Activated CD8-positive, alpha-beta memory T cell treated with anti-CD3 and anti-CD28 coated beads for 36 hours (primary cell): ENCODE measurements around the gene NAA10. TPM values are rescaled to one million over a fixed set of nuclear protein-coding genes. Genes with fewer than 3 reads are reported as not detected.

ENCODE experiments used
- CTCF ChIA-PET: fragments of 350-600 bp; sonication (Branson Sonifier 250); formaldehyde crosslinking; loops from one replicate; lab custom pipeline; 2021; ENCODE audit warnings: antibody characterized with exemption; lab: Charles Lee
- POLR2A ChIA-PET: fragments of 350-600 bp; sonication (Branson Sonifier 250); formaldehyde crosslinking; loops from one replicate; lab custom pipeline; 2021; ENCODE audit warnings: antibody characterized with exemption; lab: Charles Lee
- total RNA-seq, 2 experiments: library from RNA; stranded (reverse); gene quantifications; one replicate each; pipeline ENCODE4 v1.2.3, GENCODE V29; 2021

NAA10 gene
- total RNA-seq, result 100 to 1,000 TPM; 166 to 167 TPM

- ChIA-PET POLR2A (interaction anchor here (0.8 to 1.4 kb wide), 2 partner anchors 8 to 37 kb away, joined by 3 to 4 read pairs; partner anchors contain the start of gene HCFC1), CTCF (no interaction called here)
Observed at GRCh38 chrX:153934762-153935325, at the start of gene NAA10. Gene NAA10 (minus strand): TSS chrX:153935037. CDS start chrX:153934904, 133 bp downstream.

- CTCF ChIA-PET, result no interaction called here
- POLR2A ChIA-PET, result no interaction called here
Observed at GRCh38 chrX:153983321-153983801, 48.5 kb upstream of the NAA10 start.

- POLR2A ChIA-PET, result interaction anchor here (1.0 to 2.2 kb wide), 3 partner anchors 10 to 38 kb away, joined by 4 to 14 read pairs (median 5); partner anchors contain the start of genes HCFC1 and TMEM187
Observed at GRCh38 chrX:153981771-153982533, 47.1 kb upstream of the NAA10 start.

GRCh38 chrX:153981231-153981630 is 46.4 kb upstream of the NAA10 start:
- CTCF ChIA-PET, result interaction anchor here (0.7 to 1.3 kb wide), 4 partner anchors 11 to 56 kb away, joined by 3 to 4 read pairs (median 3); partner anchors contain the start of gene ARHGAP4
- POLR2A ChIA-PET, result interaction anchor here (0.6 to 2.2 kb wide), 4 partner anchors 9 to 154 kb away, joined by 3 to 14 read pairs (median 4); partner anchors contain the start of genes HCFC1 and TMEM187

More at GRCh38 chrX:153981771-153982533, 47.1 kb upstream of the NAA10 start:
- CTCF ChIA-PET, result interaction anchor here (0.7 to 1.3 kb wide), 3 partner anchors 11 to 56 kb away, joined by 3 to 4 read pairs (median 3); partner anchors contain the start of gene ARHGAP4

- ChIA-PET CTCF (interaction anchor here (1.2 to 1.3 kb wide), 2 partner anchors 10 to 33 kb away, joined by 3 read pairs; no protein-coding TSS in a partner anchor), POLR2A (interaction anchor here (0.7 to 2.2 kb wide), 2 partner anchors 9 to 42 kb away, joined by 4 to 14 read pairs; partner anchors contain the start of genes HCFC1 and TMEM187)
Observed at GRCh38 chrX:153980394-153980793, 45.6 kb upstream of the NAA10 start.

- CTCF ChIA-PET, result no interaction called here
- POLR2A ChIA-PET, result no interaction called here
Observed at GRCh38 chrX:153974726-153975286, 40.0 kb upstream of the NAA10 start.

- ChIA-PET CTCF (interaction anchor here (1.1 kb wide), 1 partner anchor 40 kb away, joined by 3 read pairs; no protein-coding TSS in a partner anchor), POLR2A (no interaction called here)
Observed at GRCh38 chrX:153974003-153974725, 39.3 kb upstream of the NAA10 start.

GRCh38 chrX:153973127-153974002 is 38.5 kb upstream of the NAA10 start:
- CTCF ChIA-PET, result interaction anchor here (1.1 kb wide), 1 partner anchor 41 kb away, joined by 3 read pairs; no protein-coding TSS in a partner anchor
- POLR2A ChIA-PET, result interaction anchor here (0.5 to 2.7 kb wide), 2 partner anchors 8 to 32 kb away, joined by 6 to 14 read pairs; no protein-coding TSS in a partner anchor

- ChIA-PET POLR2A (interaction anchor here (0.5 to 2.7 kb wide), 5 partner anchors 9 to 539 kb away, joined by 3 to 14 read pairs (median 4); partner anchors contain the start of gene RPL10), CTCF (interaction anchor here (1.0 to 1.4 kb wide), 3 partner anchors 12 to 46 kb away, joined by 3 to 4 read pairs (median 3); partner anchors contain the start of gene ARHGAP4)
Observed at GRCh38 chrX:153972368-153973126, 37.7 kb upstream of the NAA10 start, which contains the start of gene TMEM187. Gene TMEM187 (plus strand): TSS chrX:153972754. CDS start chrX:153982063, 9,309 bp downstream.

- ChIA-PET CTCF (interaction anchor here (1.0 to 1.5 kb wide), 4 partner anchors 13 to 45 kb away, joined by 3 to 5 read pairs (median 4); partner anchors contain the start of gene ARHGAP4), POLR2A (interaction anchor here (0.5 to 2.7 kb wide), 9 partner anchors 10 to 540 kb away, joined by 3 to 14 read pairs (median 4); partner anchors contain the start of genes NAA10 and RPL10)
Observed at GRCh38 chrX:153971450-153972367, 36.9 kb upstream of the NAA10 start, which contains the start of gene HCFC1. Gene HCFC1 (minus strand): TSS chrX:153971818. CDS start chrX:153970840, 978 bp downstream.

- ChIA-PET CTCF (interaction anchor here (0.6 to 1.5 kb wide), 3 partner anchors 10 to 45 kb away, joined by 3 to 5 read pairs (median 3); partner anchors contain the start of gene ARHGAP4), POLR2A (interaction anchor here (0.5 to 2.7 kb wide), 5 partner anchors 10 to 400 kb away, joined by 3 to 14 read pairs (median 4); partner anchors contain the start of gene NAA10)
Observed at GRCh38 chrX:153971124-153971449, 36.2 kb upstream of the NAA10 start.

- ChIA-PET POLR2A (interaction anchor here (0.5 to 2.7 kb wide), 7 partner anchors 11 to 401 kb away, joined by 3 to 14 read pairs (median 3); partner anchors contain the start of gene NAA10), CTCF (interaction anchor here (0.6 to 1.5 kb wide), 3 partner anchors 11 to 44 kb away, joined by 3 to 5 read pairs (median 3); partner anchors contain the start of gene ARHGAP4)
Observed at GRCh38 chrX:153970357-153971123, 35.7 kb upstream of the NAA10 start.

GRCh38 chrX:153969904-153970356 is 35.1 kb upstream of the NAA10 start:
- POLR2A ChIA-PET, result interaction anchor here (0.7 to 1.3 kb wide), 3 partner anchors 43 to 45 kb away, joined by 3 read pairs; no protein-coding TSS in a partner anchor
- CTCF ChIA-PET, result interaction anchor here (0.6 to 1.5 kb wide), 3 partner anchors 11 to 43 kb away, joined by 3 to 5 read pairs (median 3); partner anchors contain the start of gene ARHGAP4
